HG02870 (cell line): Measurements from ENCODE around the gene ALKAL2.

ENCODE experiments used
- ATAC-seq: cut with Tn5 transposase; IDR thresholded peaks from one replicate; pipeline ENCODE4 v1.9.1; 2021; ENCODE audit warnings: mild to moderate bottlenecking, moderate library complexity; ENCODE audit not compliant: unreplicated experiment

ALKAL2 gene

DNA sequence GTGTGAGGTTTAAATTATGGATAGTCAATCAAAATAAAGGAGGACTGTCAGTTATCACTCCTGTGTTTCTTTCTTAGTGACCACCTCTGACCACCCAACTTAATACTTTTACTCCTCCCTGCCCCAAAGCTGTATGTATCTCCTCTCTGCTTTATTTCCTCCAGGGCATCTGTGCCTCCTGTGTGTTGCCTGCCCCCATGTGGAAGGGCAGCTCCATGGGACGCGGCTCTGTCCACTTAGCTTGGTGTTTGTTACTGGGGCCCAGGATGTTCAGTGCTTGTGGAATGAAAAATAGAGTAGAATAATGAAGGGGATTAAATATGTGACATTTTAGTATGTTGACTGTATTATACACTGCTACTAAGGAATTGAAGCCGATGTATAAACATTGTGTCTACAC, 13.4 kb downstream of the ALKAL2 start:
- no peak for ATAC-seq

DNA sequence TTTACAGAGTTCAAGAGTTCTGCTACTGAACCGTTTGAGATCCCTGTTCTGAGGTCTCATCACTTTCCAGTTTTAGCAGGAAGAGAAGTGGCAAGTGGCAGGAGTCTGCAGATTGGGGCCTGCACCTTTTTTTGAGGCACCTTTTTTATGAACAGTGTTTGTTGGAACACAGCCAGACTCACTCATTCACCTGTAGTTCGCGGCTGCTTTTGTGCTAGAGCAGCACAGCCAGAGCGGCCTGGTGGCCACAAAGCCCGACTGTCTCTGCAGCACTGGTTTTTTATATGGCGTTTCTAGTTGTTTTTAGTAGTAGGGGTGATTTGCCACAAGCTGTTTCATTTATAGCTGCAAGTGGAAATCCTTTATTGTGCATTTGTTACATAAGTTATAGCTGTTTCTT, 14.6 kb downstream of the ALKAL2 start:
- ATAC-seq, result no peak

DNA sequence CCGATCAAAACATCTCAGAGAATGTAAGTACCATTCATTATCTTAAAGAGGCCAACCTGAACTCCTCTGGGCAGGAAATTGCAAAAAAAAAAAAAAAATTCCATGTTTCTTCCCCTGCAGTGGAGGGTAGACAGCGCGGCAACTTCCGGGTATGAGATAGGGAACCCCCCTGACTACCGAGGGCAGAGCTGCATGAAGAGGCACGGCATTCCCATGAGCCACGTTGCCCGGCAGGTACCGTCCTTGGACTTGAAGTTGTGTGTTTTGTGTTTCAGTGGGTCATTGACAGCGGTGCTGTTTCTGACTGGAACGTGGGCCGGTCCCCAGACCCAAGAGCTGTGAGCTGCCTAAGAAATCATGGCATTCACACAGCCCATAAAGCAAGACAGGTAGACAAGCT, 16.0 kb downstream of the ALKAL2 start:
- no peak for ATAC-seq

DNA sequence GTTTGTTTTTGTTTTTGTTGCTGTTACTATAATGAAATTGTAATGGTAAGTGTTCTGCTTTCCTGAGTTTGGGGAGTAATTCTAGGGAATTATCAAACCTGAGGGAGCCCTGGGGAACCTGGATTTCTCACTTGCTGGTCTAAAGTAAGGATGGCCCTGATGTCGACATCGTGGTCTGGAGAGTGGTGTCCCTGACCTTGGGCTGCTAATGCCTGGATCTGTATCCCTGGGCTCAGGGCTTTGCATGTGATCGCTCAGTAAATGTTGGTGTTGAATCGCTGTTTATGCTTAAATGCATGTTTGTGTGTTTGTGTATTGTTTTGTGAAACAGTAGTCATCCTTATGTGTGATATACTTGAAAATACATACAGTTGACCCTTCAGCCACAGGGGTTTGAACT, 17.0 kb downstream of the ALKAL2 start:
- ATAC-seq, result no peak

DNA sequence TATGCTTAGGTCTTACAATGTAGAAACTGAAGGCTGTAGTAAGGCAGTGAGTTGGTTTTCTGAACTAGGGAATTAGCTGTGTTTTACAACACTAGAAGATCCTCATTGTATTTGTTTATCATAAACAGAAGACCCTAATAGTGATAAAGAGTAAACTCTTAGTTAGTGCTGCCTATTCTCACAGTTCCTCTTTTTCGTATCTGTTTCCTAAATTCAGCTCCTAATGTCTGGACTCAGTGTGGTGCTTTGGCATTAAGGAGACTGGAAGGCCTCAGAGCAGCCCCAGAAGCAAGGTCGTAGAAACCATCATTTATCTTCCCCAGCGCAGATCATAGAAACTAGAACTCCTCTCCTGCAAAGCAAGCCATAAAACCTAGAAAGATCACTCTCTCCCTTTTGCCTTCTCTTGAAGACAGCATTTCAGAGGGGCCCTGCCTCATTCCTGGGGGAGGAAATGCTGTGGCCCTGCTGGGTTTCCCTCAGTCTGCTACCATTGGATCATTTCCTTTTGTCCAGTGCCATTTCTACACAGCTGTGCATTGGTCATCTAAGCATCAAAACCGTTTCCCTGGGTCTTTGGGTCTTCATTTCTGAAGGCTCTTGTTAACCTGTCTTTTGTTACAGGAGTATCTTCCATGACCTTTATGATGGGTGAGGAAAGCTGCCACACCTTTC, 18.4 kb downstream of the ALKAL2 start:
- ATAC-seq, result no peak

DNA sequence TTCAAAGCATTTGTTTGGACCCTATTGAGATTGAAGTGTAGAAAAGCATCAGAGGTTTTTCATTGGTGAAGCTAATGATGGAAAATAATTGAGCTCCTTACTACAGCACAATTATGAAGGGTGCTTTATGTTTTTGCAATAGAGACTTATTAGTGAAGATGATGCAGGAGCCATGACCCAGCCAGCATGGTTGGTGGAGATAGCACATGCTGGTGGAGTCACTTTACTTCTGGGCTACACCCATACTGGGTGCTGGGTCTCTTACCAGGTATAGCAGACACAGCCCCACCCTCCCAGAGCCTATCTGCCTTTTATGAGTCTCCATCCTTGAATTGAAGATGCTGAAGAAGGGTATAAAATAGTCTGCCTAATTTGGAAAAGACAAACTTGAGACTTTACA, 19.6 kb downstream of the ALKAL2 start:
- no peak for ATAC-seq

DNA sequence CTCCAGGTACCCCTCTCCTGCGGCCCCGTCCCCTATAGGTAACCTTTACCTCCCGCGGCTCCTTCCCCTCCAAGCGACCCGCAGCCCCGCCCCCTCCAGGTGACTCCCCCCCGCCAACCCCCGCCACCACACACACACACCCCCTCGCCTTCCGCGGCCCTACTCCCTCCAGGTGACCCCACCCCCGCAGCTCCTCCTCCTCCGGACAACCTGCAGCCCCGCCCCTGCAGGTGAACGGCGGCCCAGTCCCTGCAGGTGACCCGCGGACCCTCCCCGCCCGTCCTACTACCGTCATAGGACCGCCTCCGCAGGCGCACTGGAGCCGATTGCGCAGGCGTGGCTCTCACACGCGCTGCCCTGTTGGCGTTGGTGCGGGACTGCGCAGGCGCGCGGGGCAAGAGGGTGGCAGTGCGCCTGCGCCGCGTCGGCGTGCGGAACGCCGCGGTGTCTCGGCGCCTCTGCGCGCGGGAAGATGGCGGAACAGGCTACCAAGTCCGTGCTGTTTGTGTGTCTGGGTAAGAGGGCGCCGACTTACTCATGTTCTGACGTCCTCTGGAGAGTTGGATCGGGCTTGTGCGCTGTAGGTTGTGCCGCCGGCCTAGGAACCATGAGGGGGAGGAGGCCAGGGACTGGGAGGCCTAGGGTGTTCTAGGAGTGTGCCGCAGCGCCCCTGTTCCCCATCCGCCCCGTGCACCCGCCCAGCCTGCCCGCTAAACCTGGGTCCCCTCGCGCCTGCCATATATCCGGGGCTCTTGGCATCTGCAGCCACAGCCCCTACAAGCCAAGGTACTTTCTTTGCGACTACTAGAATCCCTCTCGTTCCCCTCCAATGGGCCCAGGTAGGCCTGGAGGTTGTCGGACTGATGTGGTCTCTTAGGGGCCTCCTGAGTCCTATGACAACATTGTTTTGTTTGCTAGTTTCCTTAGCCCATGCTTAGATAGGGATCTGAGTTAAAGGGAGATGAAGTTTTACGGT, 23.1 kb downstream of the ALKAL2 start, which contains the start of gene ACP1:
TSS of gene ACP1 (plus strand) at position 455 of the 976 bp plus-strand sequence. CDS start at position 473, 18 bp downstream.
- ATAC-seq, result peak; percentile 85

DNA sequence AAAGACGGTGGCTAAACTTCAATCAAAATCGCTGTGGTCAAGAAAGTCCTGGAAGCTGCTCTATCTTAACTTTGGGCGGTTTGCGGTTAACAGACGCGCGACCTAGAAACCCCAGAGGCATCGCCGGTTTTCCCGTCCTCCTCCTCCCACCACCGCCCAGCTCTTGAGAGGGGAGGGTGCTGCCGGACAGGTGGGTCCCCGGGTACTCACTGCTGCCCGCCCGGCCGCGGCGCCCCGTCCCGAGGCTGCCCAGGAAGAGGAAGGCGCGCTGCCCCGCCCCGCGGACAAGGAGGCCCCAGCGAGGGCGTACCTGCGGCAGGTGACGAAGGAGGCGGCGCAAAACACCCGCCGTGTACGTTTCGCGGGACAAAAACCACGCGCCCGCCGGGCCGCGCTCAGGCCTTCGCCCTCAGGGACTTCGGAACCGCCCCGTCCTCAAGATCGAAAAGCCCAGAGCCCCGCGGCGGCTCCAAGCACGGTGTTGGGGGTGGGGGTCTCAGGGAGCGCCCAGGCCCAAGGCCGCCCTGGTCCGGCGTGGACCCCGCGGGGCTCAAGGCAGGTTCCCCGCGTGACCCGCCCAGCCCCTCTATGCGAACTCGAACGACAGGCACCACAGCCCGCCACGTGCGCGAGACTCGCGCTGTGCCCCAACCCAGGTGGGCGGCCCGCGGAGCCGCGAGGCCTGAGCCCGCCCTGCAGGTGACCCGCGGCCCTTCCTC, 24.0 kb downstream of the ALKAL2 start, which contains the start of gene SH3YL1:
TSS of gene SH3YL1 (minus strand) at position 259 of the 719 bp plus-strand sequence. CDS start at position 211, 48 bp downstream.
- ATAC-seq, result peak; percentile 19

DNA sequence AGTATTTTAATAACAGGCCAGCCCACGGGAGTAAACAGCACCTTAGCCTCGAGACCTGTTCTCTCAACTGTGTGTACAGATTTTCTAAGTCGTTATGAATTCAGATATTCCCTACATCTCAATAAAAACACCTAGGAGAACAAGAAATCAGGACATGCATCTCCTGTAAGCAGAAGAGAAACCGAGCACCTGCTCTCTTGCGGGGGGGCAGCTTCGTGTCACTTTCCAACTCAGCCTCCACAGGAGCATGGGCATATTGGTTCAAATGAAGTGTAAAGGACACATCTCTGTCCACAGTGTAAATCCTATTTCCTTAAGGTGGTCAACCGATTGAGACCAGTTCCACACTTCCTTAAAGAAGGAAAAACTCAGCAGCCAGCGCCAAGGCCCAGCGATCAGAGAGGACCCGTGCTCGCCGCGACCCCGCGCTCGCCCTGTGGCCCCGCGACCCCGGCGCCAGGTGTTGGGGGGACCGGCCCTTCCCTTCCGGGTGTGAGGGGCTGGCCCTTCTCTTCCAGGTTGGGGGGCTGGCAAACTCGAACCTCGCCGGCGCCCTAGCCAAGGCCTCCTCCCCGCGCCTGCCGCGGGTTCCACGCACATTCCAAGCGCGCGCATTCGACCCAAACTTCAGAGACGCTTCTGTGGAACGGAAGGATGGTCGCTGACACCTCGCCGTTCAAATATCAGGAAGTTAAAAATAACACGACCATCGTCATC, 24.7 kb downstream of the ALKAL2 start:
- ATAC-seq, result no peak

DNA sequence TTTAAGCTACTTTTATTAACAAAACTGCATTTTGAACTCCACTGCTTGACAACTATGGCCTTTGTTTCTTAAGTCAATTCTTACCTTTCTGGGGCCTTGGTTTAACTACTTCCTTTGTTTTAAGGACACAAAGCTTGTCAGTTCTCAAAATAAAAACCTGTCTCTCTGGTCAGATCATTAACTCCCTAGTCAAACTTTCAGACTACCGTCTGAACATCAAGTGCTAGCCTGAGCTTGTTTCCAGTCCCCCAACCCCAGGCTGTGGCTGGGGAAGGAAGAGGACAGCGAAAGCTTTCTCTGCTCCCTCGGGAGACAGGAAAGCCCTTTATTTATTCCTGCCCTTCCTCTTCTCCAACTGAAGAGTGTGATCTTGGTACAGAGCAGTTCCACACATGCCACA, 25.8 kb downstream of the ALKAL2 start:
- no peak for ATAC-seq

DNA sequence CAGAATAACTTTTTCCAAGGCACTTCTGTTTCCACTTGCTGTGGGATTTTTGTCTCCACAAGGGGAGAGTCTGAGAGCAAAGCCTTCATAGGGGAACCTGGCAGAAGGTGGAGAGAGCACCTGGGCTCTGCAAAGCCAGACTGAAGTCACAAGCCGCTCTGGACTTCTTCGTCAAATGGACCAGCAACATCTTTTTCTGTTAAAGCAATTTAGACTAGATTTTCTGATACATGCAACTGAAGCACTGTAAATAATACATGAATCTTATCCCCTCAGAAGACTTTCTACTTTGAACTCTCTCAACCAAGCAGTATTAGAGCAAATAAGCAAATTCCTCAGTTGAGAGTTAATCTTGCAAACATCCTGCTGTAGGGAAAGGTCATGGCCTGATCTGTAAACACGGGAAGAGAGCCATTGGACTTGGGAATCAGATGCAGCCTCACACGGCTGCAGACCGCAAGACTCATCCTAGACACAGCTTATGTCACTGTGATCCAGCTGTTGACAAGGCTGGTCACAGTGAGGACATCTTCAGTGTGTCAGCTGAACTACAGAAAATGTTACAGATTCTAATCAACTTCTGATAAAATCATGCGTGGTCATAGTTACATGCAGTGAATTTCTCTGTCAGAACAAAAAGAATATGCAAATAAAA, 27.3 kb downstream of the ALKAL2 start:
- ATAC-seq, result no peak

DNA sequence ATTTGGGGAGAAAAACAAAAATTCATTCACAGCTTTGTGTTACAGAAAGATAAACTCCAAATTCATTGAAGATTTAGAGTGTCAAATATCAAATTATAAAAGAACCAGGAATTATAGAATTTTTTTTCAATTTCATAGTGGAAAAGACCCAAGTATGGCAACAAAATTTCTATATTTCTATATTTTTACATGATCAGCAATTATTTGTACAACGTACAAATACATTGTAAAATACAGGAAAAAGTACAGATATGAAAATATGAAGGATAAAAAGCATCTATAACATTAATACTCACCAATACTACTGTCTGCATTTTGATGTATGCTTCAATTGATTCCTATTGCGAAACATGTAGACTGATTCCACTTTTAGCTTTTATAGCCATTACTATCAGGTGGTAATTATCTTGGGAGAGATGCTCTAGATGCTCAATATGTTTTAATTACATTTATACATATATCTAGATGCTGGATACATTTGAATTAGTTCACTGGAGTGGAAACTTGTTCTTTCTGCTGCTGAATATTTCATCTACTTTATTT, 28.0 kb downstream of the ALKAL2 start:
- no peak for ATAC-seq

DNA sequence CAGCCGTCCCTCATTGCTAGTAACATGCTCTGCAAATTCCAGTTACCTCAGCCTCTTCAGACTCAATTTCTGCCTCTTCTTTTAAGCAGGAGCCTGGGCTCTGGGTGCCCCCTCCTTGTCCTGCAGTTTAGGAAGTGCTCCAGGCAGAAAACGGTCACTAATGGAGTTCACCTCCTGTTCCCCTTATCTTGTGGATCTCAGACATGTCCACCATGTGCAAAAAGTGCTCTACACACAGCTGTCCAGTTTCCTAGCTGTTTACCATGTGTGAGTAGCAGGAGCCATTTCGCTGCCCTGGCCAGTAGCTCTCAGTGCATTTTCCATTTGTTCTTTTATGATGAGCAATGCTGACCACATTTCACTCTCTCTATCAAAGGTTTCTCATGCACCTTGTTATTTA, 29.0 kb downstream of the ALKAL2 start:
- ATAC-seq, result no peak

DNA sequence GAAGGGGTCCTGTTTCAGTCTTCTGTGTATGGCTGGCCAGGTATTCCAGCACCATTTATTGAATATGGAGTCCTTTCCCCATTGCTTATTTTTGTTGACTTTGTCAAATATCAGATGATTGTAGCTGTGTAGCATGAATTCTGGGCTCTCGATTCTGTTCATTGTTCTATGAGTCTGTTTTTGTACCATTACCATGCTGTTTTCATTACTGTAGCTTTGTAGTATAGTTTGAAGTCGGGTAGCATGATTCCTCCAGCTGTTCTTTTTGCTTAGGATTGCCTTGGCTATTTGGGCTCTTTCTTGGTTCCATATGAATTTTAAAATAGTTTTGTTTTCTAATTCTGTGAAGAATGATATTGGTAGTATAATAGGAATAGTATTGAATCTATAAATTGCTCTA, 30.0 kb downstream of the ALKAL2 start:
- no peak for ATAC-seq

DNA sequence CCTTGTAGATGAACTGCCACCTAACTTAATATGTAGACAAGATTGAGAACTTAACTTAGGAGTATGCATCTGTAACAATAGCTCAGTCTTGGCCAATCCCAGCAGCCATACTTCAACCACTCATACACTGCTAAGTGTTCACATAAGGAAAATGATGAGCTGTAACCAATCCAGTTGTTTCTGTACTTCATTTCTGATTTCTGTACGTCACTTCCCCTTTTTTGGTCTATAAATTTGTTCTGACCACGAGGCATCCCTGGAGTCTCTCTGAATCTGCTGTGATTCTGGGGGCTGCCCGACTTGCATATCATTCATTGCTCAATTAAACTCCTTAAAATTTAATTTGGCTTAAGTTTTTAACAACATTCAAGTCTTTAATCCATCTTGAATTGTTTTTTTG, 30.5 kb downstream of the ALKAL2 start:
- ATAC-seq, result no peak

DNA sequence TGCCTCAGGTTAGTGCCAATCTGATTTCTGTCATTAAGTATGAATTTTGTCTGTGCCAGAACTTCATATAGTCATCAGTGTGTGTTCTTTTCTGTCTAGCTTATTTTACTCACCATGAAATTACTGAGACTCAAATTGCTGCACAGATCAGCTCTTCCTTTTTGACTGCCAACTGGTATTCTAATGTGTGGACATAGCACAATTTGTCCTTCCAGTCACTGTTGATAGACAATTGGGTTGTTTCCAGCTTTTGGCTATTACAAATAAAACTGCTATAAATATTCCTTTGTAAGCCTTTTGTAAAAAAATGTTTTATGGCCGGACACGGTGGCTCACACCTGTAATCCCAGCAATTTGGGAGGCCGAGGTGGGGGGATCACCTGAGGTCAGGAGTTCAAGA, 31.8 kb downstream of the ALKAL2 start:
- ATAC-seq, result no peak

DNA sequence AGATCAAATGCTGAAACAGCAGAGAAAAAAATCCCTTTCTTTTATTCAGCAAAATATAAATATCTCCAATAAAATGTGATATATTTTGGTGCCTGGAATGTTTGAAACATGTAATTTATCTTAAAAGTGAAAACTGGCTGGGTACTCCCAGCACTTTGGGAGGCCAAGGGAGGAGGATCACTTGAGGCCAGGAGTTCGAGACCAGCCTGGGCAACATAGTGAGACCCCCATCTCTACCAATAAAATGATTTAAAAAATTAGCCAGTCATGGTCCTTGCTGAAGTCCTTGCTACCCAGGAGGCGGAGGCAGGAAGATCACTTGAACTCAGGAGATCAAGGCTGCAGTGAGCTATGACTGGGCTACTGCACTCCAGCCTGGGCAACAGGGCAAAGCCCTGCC, 32.7 kb downstream of the ALKAL2 start:
- no peak for ATAC-seq

DNA sequence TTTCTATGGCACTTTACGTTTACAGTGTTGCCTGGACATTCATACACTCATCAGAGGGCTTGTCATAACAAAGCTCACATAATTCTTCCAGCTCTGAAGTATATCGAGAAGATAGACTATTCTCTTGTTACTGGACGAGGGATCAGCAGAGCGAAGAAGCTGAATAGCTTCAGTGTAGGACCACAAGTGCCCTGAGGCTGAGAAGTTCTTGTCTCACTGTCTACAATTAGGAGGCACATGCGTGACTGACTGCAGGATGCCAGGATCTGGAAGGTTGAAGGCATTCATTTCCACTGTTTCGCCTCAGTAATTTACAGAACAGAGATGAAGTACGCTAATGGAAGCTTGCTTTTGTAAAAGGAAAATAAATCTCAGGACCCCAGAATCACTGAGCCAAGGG, 33.6 kb downstream of the ALKAL2 start:
- ATAC-seq, result no peak

DNA sequence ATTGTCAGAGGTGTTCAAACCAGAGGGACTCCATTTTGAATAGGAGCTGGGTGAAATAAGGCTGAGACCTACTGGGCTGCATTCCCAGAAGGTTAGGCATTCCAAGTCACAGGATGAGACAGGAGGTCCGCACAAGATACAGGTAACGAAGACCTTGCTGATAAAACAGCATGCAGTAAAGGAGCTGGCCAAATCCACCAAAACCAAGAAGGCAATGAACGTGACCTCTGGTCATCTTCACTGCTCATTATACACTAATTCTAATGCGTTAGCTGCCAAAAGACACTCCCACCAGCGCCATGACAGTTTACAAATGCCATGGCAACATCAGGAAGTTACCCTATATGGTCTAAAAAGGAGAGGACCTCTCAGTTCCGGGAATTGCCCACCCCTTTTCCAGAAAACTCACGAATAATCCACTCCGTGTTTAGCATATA, 34.7 kb downstream of the ALKAL2 start:
- ATAC-seq, result no peak
